ENCODE data around the gene FBXO42.

- TF ChIP-seq POLR2A (IDR thresholded peaks at IDR 0.05) (no peak), POLR2AphosphoS5 (IDR thresholded peaks at IDR 0.05) (no peak), CTCF (IDR thresholded peaks at IDR 0.05) (no peak)
These were observed 20.4 kb upstream of the FBXO42 start for GRCh38 chr1:16372535-16373285.

All from breast epithelium (tissue), 3 donors.